ENCODE data around the gene ZNF764.
"Not testable (repeated sequence)": the region's sequence is repeated elsewhere in the genome, so short reads cannot be mapped to it uniquely, and the experiment has no call there.

The ZNF764 gene

GRCh38 chr16:30601966-30602365 lies 43.8 kb upstream of the ZNF764 start:
- DNase-seq (ENCODE audit: low spot score), result no peak
- no peak for TF ChIP-seq CTCF (IDR thresholded peaks at IDR 0.05; ENCODE audit: extremely low read depth, insufficient read depth, missing control alignments)
- in situ Hi-C loops (cut with MboI; ENCODE audit: low pct_unique_long_range_greater_than_20kb, low sequenced_read_pairs, unreplicated experiment), result loop anchor here (10.0 to 25.0 kb wide), 2 partner anchors 167 to 490 kb away; partner anchors contain the start of genes DCTPP1, GDPD3 and MAPK3

GRCh38 chr16:30600929-30601328 lies 42.8 kb upstream of the ZNF764 start:
- TF ChIP-seq CTCF (IDR thresholded peaks at IDR 0.05; ENCODE audit: extremely low read depth, insufficient read depth, missing control alignments), result no peak
- in situ Hi-C loops (cut with MboI; ENCODE audit: low pct_unique_long_range_greater_than_20kb, low sequenced_read_pairs, unreplicated experiment), result loop anchor here (10.0 to 25.0 kb wide), 2 partner anchors 166 to 489 kb away; partner anchors contain the start of genes DCTPP1, GDPD3 and MAPK3
- DNase-seq (ENCODE audit: low spot score), result no peak

- in situ Hi-C loops (cut with MboI; ENCODE audit: low pct_unique_long_range_greater_than_20kb, low sequenced_read_pairs, unreplicated experiment), result loop anchor here (10.0 to 25.0 kb wide), 2 partner anchors 165 to 488 kb away; partner anchors contain the start of genes DCTPP1, GDPD3 and MAPK3
- DNase-seq (ENCODE audit: low spot score), result no peak
- no peak for TF ChIP-seq CTCF (IDR thresholded peaks at IDR 0.05; ENCODE audit: extremely low read depth, insufficient read depth, missing control alignments)
These were observed 42.0 kb upstream of the ZNF764 start for GRCh38 chr16:30600215-30600614.

- in situ Hi-C loops (cut with MboI; ENCODE audit: low pct_unique_long_range_greater_than_20kb, low sequenced_read_pairs, unreplicated experiment), result no loop called here
- TF ChIP-seq CTCF (IDR thresholded peaks at IDR 0.05; ENCODE audit: extremely low read depth, insufficient read depth, missing control alignments), result no peak
- DNase-seq (ENCODE audit: low spot score), result no peak
These were observed 34.7 kb upstream of the ZNF764 start for GRCh38 chr16:30592871-30593270.

- in situ Hi-C loops (cut with MboI; ENCODE audit: low pct_unique_long_range_greater_than_20kb, low sequenced_read_pairs, unreplicated experiment); DNase-seq (ENCODE audit: low spot score): not testable (repeated sequence)
These were observed 32.7 kb upstream of the ZNF764 start for GRCh38 chr16:30590869-30591268.

GRCh38 chr16:30589582-30589981 lies 31.4 kb upstream of the ZNF764 start:
- DNase-seq (ENCODE audit: low spot score); in situ Hi-C loops (cut with MboI; ENCODE audit: low pct_unique_long_range_greater_than_20kb, low sequenced_read_pairs, unreplicated experiment): not testable (repeated sequence)

GRCh38 chr16:30588651-30589050 lies 30.5 kb upstream of the ZNF764 start:
- DNase-seq (ENCODE audit: low spot score), result no peak
- TF ChIP-seq CTCF (IDR thresholded peaks at IDR 0.05; ENCODE audit: extremely low read depth, insufficient read depth, missing control alignments), result no peak

More at GRCh38 chr16:30588651-30589050, 30.5 kb upstream of the ZNF764 start:
- in situ Hi-C loops (cut with MboI; ENCODE audit: low pct_unique_long_range_greater_than_20kb, low sequenced_read_pairs, unreplicated experiment), result no loop called here
